GM12873 (cell line): ENCODE measurements around the gene DRD5.

ENCODE experiments used
- TF ChIP-seq, protein P1 (sequence below): IDR thresholded peaks from 2 replicates; pipeline ENCODE4 v1.5.1; 2012; ENCODE audit warnings: low read depth, mild to moderate bottlenecking, moderate library complexity, low read length, control low read depth; ENCODE audit not compliant: insufficient read depth; ENCODE audit errors: missing control alignments

DRD5 gene

GRCh38 chr4:9811806-9812205, 30.4 kb downstream of the DRD5 start:
- TF ChIP-seq, protein P1, sequence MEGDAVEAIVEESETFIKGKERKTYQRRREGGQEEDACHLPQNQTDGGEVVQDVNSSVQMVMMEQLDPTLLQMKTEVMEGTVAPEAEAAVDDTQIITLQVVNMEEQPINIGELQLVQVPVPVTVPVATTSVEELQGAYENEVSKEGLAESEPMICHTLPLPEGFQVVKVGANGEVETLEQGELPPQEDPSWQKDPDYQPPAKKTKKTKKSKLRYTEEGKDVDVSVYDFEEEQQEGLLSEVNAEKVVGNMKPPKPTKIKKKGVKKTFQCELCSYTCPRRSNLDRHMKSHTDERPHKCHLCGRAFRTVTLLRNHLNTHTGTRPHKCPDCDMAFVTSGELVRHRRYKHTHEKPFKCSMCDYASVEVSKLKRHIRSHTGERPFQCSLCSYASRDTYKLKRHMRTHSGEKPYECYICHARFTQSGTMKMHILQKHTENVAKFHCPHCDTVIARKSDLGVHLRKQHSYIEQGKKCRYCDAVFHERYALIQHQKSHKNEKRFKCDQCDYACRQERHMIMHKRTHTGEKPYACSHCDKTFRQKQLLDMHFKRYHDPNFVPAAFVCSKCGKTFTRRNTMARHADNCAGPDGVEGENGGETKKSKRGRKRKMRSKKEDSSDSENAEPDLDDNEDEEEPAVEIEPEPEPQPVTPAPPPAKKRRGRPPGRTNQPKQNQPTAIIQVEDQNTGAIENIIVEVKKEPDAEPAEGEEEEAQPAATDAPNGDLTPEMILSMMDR: no peak

DNA sequence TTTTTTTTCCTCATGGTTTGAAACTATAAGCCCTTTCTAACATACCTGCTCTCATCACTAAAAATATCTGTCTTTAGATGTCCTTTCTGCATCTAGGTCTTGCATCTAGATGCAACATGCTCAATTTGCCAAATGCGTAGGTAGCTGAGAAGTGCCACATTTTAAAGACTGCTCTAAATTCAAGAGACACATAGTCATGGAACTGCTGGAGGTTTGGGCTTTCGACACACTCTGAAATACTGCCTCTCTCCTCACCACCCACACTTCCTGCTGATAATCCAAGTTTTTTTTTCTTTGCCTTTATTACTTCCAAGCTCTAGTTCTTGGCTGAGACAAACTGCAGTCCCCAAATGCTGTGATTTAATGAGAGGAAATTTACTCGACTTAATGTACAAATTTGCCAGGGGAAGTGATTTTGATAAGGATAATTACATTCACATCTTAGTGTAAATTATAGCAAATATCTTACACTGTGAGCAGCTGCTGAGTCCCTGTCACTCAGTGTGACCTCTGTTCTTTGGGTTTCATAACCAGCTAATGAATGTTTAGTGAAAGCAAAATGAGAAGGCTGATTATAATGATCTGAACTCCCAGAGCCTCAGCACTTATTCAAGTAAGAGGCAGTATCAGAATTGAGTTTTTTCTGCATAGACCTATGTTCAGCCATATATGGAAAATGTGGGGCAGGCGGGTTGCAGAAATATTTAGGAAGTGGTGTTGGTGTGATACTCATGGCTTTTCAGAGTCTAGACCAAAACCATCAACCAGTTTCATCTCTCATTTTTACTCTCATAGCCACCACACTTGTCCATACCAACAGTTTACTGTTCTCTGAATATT, 31.3 kb downstream of the DRD5 start:
- TF ChIP-seq, protein P1: no peak

GRCh38 chr4:9816285-9816684, 34.9 kb downstream of the DRD5 start:
- TF ChIP-seq, protein P1: no peak

- TF ChIP-seq, protein P1: no peak
Measured at GRCh38 chr4:9820343-9820742, 38.9 kb downstream of the DRD5 start.

GRCh38 chr4:9825049-9825448, 43.6 kb downstream of the DRD5 start:
- TF ChIP-seq, protein P1: no peak

DNA sequence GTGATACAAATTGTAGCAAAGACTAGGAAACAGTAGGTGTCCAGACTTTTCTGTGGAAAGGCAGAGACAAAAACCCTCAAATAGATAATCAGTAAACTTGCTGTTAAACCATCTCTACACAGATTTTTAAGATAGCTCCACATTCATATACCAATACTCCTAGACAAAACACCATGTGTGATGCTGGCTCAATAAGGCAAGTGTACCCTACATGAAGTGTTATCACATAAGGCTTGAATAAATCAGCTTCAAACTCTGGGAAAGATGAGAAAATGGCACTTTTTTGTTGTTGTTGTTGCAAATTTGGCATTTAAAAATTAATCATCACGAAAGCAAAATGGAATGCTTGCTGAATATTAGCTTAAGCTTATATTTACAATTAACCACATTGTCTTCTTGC, 45.1 kb downstream of the DRD5 start:
- TF ChIP-seq, protein P1: no peak

DNA sequence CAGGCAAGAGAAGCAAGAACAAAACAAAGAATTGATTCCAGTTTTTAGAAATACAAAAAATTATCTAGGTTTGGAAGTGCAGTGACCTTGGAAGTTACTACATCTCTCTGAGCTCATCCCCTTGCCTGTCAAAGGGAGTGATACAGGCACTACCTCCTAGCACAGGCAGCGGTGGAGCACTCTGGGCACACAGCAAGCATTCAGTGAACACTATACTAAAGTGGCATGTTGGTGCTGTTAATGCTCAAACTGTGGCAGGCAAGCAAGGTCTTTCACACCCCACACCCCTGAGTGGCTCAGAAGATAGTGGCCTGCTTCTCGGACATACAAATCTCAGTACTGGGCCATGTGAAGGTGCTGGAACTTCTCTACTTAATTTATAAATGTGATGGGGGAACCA, 51.2 kb downstream of the DRD5 start:
- TF ChIP-seq, protein P1: no peak
